Endothelial cell of umbilical vein (primary cell): ENCODE results near the gene RANBP1.

Experiments used
- CTCF ChIP-seq, 2 donors: IDR thresholded peaks; 1 replicate in 1 of 2; 2 replicates in 1 of 2; pipeline ENCODE4 v1.5.1; 2011; ENCODE audit warnings: low read length in 2 of 2, mild to moderate bottlenecking in 2 of 2, moderate library complexity in 2 of 2, control low read depth in 1 of 2, inconsistent platforms in 1 of 2, low read depth in 1 of 2; ENCODE audit not compliant: insufficient read depth in 1 of 2; ENCODE audit errors: extremely low read depth in 1 of 2
- EZH2 ChIP-seq: IDR thresholded peaks from 2 replicates; pipeline ENCODE4 v1.6.1; 2012; ENCODE audit warnings: borderline replicate concordance, low read depth, mild to moderate bottlenecking, moderate library complexity, low read length, inconsistent platforms; ENCODE audit not compliant: severe bottlenecking
- GATA2 ChIP-seq: IDR thresholded peaks from 2 replicates; pipeline ENCODE4 v1.7.0; 2011; ENCODE audit warnings: low read depth, mild to moderate bottlenecking, moderate library complexity, mixed read lengths, low read length; ENCODE audit not compliant: insufficient read length, insufficient read depth
- POLR2A ChIP-seq: IDR thresholded peaks from 2 replicates; pipeline ENCODE4 v1.6.1; 2012; ENCODE audit warnings: low read depth, mild to moderate bottlenecking, control low read depth, low read length

- no peak for TF ChIP-seq POLR2A
- TF ChIP-seq CTCF (IDR thresholded peaks at IDR 0.05; ENCODE audit: extremely low read depth in 1 of 2, insufficient read depth in 1 of 2, low read depth in 1 of 2, low read length in 2 of 2), result no peak
- TF ChIP-seq EZH2, result no peak
- no peak for TF ChIP-seq GATA2
These were observed 47.3 kb upstream of the RANBP1 start for GRCh38 chr22:20068640-20069039.
